T-helper 1 cell treated with Interleukin-12 subunit alpha and Interleukin-12 subunit beta and Interleukin-4 antibody, amounts not matched to agents 30 μg/mL and 1 μg/mL, for 36 hours (primary cell): ENCODE measurements around the gene SERPINE3.

Experiments used
- H3K27ac Mint-ChIP-seq: one replicate; pipeline ENCODE4 v1.8.0; 2021; ENCODE audit warnings: mild to moderate bottlenecking, mixed read lengths
- H3K27me3 Mint-ChIP-seq: one replicate; pipeline ENCODE4 v1.8.0; 2021; ENCODE audit warnings: low read depth, mixed read lengths
- H3K36me3 Mint-ChIP-seq: one replicate; pipeline ENCODE4 v1.8.0; 2021; ENCODE audit warnings: low read depth, mixed read lengths
- H3K4me1 Mint-ChIP-seq: one replicate; pipeline ENCODE4 v1.8.0; 2021; ENCODE audit warnings: low read depth, mixed read lengths
- H3K4me3 Mint-ChIP-seq: one replicate; pipeline ENCODE4 v1.8.0; 2021; ENCODE audit warnings: mild to moderate bottlenecking, moderate library complexity, mixed read lengths
- H3K9me3 Mint-ChIP-seq: one replicate; pipeline ENCODE4 v1.8.0; 2021; ENCODE audit warnings: mixed read lengths

SERPINE3 gene

DNA sequence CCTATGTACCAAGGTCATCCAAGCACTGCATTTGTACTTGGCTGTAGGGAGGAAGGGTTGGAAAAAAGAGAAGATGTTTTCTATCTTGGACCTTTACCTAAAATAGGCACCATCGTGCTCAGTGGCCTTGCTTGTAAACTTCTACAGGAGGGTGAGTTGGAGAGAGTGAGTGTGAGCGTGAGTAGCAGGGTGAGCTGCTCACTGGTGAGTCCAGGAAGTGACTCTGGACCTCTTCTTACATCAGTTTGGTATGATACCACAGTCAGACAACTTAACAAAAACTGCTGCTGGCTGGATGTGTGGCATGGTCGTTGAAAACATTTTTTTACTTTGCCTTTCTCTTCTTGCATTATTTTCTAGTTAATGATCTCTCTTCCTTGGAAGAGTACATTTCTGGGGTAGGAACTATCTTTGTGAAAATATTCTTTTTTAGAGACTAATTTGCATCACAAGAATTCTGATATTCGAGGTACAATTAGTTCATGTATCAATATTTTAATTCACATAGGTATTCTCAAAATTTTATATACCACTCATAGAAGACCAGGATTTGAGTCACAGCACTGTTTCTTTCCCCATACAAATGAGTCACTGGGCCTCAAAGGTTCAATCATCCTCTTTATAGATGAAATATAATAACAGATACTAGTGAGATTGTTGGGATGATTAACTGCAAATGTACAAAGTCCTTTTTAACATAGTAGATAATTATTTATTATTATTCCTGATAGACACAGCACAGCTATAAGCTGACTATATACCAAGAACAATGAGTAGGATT, 651 bp downstream of the SERPINE3 start:
- Mint-ChIP-seq H3K27me3 (no peaks in the 10 kb centered on the region), H3K4me1 (peaks cover 5% of the 10 kb centered on the region), H3K36me3 (no peaks in the 10 kb centered on the region), H3K9me3 (no peaks in the 10 kb centered on the region), H3K27ac (no peak overlapping the region), H3K4me3 (no peak overlapping the region)

DNA sequence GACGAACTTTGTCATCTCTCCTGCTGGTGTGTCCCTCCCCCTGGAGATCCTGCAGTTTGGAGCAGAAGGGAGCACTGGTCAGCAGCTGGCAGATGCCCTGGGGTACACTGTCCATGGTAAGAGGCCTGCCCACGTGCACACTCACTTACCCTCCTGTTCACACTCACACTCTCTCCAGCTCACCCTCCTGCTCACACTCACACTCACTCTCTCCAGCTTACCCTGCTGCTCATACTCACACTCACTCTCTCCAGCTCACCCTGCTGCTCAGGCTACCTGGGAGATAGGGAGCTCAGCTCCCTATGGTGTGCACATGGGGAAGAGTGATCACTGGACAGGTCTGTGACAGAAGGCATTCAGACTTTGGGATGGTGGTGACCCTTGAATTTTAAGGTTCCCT, 1.7 kb downstream of the SERPINE3 start:
- Mint-ChIP-seq H3K9me3 (no peaks in the 10 kb centered on the region), H3K27ac (no peak overlapping the region), H3K4me1 (peaks cover 5% of the 10 kb centered on the region), H3K27me3 (no peaks in the 10 kb centered on the region), H3K4me3 (no peak overlapping the region), H3K36me3 (no peaks in the 10 kb centered on the region)

DNA sequence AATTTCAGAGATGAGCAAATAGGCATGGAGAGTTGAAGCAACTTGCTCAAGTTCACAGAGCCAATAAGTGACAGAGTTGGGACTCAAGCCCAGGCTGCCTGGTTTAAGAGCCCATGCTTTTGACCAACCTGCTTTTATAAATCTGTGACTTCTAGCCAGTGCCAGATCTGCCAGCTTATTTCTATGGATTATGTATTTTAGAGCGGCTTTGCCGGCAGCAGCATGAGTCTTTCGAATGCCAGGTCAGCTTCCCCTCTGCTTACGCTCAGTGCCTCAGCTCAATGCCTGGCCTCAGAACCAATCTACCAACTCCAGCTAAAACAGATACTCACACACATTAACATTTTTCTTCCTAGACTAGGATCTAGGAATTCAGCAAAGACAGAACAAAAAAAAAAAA, 2.3 kb downstream of the SERPINE3 start:
- Mint-ChIP-seq H3K4me3 (no peak overlapping the region), H3K4me1 (peaks cover 5% of the 10 kb centered on the region), H3K36me3 (no peaks in the 10 kb centered on the region), H3K27me3 (no peaks in the 10 kb centered on the region), H3K9me3 (no peaks in the 10 kb centered on the region), H3K27ac (no peak overlapping the region)

DNA sequence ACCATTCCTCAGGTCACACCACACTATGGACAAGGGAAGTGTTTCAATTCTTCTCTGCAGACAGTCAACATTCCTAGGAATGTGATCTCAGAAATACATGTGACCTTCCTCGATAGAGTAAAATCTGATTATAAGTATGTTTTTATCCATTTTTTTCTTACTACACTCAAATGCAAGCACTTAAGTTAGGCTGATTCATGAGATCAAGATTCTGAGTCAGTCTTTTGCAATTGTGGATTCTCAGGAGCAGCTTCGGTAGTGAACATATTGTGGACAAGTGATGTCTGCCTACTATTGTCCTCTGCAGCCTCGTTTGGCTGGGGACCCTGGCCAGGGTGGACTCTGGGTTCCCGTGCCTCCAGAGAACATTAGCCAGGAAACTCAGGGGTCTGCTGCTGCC, 3.2 kb downstream of the SERPINE3 start:
- no peaks in the 10 kb centered on the region for H3K27me3 Mint-ChIP-seq
- no peaks in the 10 kb centered on the region for H3K9me3 Mint-ChIP-seq

DNA sequence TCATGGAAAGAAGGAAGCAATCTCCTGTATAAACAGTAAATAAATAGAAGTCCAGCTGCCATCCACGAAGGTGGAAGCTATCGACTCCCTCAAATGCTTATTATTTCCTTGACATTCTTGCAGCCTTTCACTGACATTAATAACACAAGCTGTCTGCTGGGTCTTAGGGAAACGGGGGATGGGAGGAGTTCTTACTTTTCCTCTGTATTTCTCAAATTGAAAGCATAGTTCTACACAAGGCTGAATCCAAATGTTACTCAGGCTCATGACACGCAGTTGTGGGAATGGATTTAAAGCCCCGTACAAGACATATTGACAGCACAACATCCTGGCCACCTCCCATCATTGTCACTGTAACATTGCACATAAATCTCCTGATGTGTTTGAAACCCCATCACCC, 4.0 kb downstream of the SERPINE3 start:
- H3K4me3 Mint-ChIP-seq: no peak overlapping the region
- no peak overlapping the region for H3K27ac Mint-ChIP-seq
- no peaks in the 10 kb centered on the region for H3K27me3 Mint-ChIP-seq
- H3K9me3 Mint-ChIP-seq: no peaks in the 10 kb centered on the region
- peaks cover 5% of the 10 kb centered on the region for H3K4me1 Mint-ChIP-seq
- H3K36me3 Mint-ChIP-seq: no peaks in the 10 kb centered on the region

More for the DNA sequence above, 3.2 kb downstream of the SERPINE3 start:
- Mint-ChIP-seq H3K4me3 (no peak overlapping the region), H3K4me1 (peaks cover 5% of the 10 kb centered on the region), H3K36me3 (no peaks in the 10 kb centered on the region), H3K27ac (no peak overlapping the region)

DNA sequence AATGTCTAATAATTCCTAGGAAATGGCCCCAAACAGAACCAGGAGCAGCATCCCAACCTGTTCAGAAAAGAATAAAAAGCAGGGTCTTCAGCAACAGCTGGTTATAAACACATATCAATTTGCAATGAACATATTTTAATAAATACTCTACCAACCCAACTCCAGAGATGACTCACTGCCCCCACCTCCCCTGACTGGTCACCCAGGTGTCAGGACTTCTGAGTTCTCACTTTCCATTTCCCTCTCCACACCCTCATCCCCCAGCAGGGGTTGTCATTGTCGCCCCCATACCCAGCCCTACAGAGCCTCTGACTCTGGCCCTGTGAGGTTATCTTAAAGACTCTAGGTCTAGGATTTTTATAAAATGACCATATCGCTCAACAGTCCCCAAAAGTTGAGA, 6.9 kb downstream of the SERPINE3 start:
- H3K4me1 Mint-ChIP-seq: peaks cover 2% of the 10 kb centered on the region
- no peak overlapping the region for H3K4me3 Mint-ChIP-seq
- no peaks in the 10 kb centered on the region for H3K9me3 Mint-ChIP-seq
- no peak overlapping the region for H3K27ac Mint-ChIP-seq
- H3K36me3 Mint-ChIP-seq: no peaks in the 10 kb centered on the region
- no peaks in the 10 kb centered on the region for H3K27me3 Mint-ChIP-seq

DNA sequence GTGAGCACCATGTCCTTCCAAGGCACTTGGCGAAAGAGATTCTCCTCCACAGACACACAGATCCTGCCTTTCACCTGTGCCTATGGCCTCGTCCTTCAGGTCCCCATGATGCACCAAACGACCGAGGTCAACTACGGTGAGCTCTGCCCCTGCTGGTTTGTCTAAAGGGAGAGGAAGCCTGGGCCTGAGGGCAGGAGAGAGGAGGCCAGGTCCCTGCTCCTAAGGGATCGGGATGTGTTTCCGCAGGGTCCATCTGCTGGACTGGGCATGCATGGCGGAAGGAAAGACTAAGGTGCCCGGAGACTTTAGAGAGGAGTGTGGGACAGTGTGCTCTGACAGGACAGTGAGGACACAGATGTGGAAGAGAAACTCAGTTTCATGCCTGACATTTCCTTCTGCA, 7.6 kb downstream of the SERPINE3 start:
- no peak overlapping the region for H3K27ac Mint-ChIP-seq
- no peaks in the 10 kb centered on the region for H3K27me3 Mint-ChIP-seq
- no peak overlapping the region for H3K4me3 Mint-ChIP-seq
- H3K4me1 Mint-ChIP-seq: no peaks in the 10 kb centered on the region
- H3K9me3 Mint-ChIP-seq: no peaks in the 10 kb centered on the region
- no peaks in the 10 kb centered on the region for H3K36me3 Mint-ChIP-seq

DNA sequence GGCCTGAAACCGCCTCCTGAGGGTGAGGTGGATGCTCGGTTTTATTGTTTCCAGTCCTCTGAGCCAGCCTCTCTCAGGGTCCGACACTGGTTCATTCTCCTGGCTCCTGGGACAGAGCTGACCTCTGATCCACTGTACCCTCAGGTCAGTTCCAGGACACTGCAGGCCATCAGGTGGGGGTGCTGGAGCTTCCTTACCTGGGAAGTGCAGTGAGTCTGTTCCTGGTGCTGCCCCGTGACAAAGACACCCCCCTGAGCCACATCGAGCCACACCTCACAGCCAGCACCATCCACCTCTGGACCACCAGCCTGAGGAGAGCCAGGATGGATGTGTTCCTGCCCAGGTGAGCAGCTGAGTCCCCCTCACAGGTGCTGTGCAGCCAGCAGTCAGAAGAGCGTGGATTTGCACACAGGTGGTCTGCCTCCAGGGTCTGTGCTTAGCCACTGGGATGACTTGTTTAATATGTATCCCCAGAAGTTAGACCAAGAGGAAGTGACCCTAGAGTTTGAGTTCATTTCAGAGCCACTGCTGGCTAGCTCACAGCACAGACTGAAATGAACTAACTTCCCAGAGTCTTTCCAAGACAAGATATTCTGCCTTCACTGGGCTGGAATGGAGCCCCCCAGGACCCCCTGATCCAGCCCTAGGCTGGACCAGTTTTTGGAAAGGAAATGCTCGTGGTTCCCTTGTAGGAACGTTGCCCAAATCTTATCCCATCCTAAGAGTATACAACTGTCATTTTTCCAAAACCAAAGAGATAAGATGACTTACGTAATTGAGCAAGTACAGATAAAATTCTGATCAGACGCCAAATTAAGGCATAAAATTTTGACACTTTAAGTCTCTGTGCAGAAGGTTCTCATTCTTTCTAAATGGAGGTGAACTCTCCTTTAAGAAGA, 8.8 kb downstream of the SERPINE3 start:
- H3K36me3 Mint-ChIP-seq: peaks cover 3% of the 10 kb centered on the region
- no peaks in the 10 kb centered on the region for H3K27me3 Mint-ChIP-seq
- no peaks in the 10 kb centered on the region for H3K4me1 Mint-ChIP-seq
- H3K9me3 Mint-ChIP-seq: no peaks in the 10 kb centered on the region
- no peak overlapping the region for H3K4me3 Mint-ChIP-seq
- H3K27ac Mint-ChIP-seq: no peak overlapping the region

DNA sequence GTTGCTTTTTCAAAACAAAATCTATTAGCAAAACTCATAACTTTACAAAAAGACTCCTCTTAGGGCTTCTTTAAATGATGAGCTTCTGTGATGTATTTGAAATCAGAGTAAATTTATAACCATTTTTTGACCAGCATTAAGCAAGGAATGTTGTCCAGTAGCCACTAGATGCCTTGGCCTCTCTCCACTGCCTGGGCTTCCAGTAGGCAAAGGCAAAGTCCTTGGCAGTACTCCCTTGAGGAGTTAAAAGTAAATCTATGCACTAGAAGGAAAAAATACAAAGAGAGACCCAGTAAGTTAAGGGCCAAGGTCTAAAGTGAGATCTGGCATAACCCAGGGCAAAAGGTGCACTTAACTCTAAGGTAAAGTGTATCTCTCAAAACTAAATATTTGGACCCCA, 9.5 kb downstream of the SERPINE3 start:
- Mint-ChIP-seq H3K36me3 (peaks cover 3% of the 10 kb centered on the region), H3K4me1 (no peaks in the 10 kb centered on the region), H3K4me3 (no peak overlapping the region), H3K9me3 (no peaks in the 10 kb centered on the region), H3K27me3 (no peaks in the 10 kb centered on the region), H3K27ac (no peak overlapping the region)

DNA sequence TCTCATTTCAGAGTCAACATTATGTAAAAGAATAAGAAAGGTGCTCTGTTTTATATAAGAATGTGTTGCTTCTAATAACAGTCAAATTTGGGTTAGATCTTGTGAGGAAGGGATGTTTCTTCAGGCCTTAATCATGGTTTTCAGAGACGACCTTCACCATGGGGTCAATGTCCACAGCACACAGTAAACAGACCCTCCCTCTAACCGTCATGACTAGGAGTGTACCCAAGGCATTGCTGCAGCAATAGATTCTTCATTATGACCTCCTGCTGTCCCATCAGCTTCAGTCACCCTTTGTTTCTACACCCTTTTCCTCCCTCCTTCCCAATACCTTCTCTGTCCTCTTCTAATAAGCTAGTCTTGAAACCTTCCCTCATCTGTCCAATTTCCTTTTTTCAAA, 15.7 kb downstream of the SERPINE3 start:
- Mint-ChIP-seq H3K4me3 (no peak overlapping the region), H3K27me3 (no peaks in the 10 kb centered on the region), H3K4me1 (no peaks in the 10 kb centered on the region), H3K36me3 (peaks cover 10% of the 10 kb centered on the region), H3K9me3 (no peaks in the 10 kb centered on the region), H3K27ac (no peak overlapping the region)

DNA sequence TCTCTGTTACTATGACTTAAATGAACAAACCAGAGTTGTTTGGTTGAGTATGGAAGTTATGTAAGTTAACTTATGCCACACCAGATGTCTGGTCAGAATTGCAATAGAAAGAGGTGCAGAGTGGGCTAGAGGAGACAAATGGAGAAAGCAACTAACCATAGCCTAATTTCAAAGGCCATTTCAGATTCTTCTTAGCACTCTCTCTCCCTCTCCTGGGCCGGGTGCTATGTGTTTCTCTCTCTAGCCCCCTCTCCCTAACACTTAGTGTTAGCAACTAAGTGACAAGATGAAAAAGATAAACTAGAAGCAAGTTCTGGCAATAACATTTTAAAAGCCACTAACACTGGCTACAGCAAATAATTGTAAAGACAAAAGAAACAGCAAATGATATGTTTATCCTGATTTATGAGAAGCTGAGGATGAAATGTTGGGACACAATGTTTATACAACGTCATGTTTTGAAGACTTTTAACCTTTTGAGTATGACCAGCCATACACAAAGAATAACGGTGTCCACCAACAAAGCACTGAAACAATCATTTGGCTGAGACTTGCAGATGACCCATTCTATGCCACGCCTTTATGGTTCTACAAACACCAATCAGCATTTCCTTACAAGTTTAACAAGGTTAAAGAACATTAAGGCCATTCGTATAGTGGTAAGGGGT, 18.6 kb downstream of the SERPINE3 start:
- Mint-ChIP-seq H3K4me3 (no peak overlapping the region), H3K9me3 (no peaks in the 10 kb centered on the region), H3K27ac (no peak overlapping the region), H3K4me1 (no peaks in the 10 kb centered on the region), H3K36me3 (peaks cover 21% of the 10 kb centered on the region), H3K27me3 (no peaks in the 10 kb centered on the region)

DNA sequence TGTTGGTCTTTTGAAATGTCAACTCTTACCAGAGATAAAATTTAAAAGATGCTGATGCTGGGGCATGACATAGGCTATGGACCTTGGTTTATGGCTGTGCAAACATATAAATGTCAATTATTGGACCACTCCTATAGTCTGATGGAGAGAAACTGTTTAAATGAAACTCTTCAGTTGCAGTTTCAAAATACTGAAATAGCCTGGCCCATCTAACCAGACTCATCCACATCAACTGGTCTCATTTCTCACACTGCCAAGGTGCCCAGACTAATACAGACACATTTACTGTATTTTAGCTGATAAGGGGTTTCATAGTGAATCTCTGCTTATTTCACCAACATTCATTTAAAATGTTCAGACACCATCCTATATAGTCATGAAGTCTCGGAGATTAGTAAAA, 19.9 kb downstream of the SERPINE3 start:
- Mint-ChIP-seq H3K36me3 (peaks cover 27% of the 10 kb centered on the region), H3K4me3 (no peak overlapping the region), H3K4me1 (peaks cover under 1% of the 10 kb centered on the region), H3K27me3 (no peaks in the 10 kb centered on the region), H3K9me3 (no peaks in the 10 kb centered on the region), H3K27ac (no peak overlapping the region)

DNA sequence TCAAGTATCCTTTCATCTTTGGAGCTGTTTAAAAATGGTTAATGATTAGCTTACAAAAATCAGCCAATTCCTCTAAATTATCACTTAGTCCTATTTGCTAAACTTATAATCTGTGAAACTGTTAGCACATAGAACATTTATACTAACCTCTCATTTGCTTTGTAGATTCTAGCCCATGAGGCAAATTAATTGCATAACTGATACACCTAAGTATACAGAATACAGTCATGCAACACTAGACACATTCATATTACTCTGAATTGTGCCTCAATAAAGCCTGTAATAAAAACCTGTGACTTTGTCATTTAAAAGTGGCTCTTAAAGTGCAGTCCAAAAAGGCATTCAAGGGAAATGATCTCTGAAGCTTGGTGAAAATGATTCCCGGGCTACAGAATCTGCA, 21.0 kb downstream of the SERPINE3 start:
- no peaks in the 10 kb centered on the region for H3K27me3 Mint-ChIP-seq
- H3K27ac Mint-ChIP-seq: no peak overlapping the region
- H3K36me3 Mint-ChIP-seq: peaks cover 35% of the 10 kb centered on the region
- no peaks in the 10 kb centered on the region for H3K9me3 Mint-ChIP-seq
- H3K4me1 Mint-ChIP-seq: peaks cover 3% of the 10 kb centered on the region
- H3K4me3 Mint-ChIP-seq: no peak overlapping the region

DNA sequence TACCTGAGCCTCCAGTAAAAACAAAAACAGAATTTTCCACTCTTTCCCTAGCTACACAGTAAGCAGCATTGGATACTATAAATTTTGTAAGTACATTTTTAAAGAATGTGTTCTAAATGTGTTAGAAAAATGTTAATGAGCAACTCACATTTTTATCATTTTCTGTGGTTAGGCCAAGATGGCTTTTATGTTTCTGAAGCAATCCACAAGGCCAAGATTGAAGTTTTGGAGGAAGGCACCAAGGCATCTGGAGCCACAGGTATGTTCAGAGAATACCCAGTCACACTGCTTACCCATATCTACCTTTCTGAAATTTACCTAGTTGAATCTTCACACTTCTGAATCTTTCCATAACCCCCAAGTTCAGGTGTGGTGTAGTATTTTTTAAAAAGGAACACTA, 21.6 kb downstream of the SERPINE3 start:
- H3K4me1 Mint-ChIP-seq: peaks cover 3% of the 10 kb centered on the region
- peaks cover 35% of the 10 kb centered on the region for H3K36me3 Mint-ChIP-seq
- no peaks in the 10 kb centered on the region for H3K27me3 Mint-ChIP-seq
- H3K4me3 Mint-ChIP-seq: no peak overlapping the region
- H3K9me3 Mint-ChIP-seq: no peaks in the 10 kb centered on the region
- no peak overlapping the region for H3K27ac Mint-ChIP-seq

DNA sequence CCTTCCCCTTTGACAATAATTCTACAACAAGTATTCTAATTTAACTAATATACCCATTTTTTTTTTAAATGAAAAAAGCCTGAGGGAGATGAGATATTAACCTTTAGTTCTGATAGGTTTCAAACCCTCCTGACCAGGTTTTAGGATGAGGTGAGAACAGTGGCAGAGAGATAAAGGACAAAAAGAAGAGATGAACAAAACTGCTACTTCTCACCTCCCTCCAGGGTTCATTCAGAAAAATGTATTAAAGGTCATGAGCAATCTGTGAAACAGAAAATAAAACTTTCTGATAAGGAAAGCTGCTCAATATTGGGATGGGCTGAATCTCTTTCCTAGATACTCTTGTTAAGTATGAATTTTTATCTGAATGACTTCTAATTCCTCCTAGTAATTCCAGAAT, 24.1 kb downstream of the SERPINE3 start:
- no peak overlapping the region for H3K27ac Mint-ChIP-seq
- H3K27me3 Mint-ChIP-seq: no peaks in the 10 kb centered on the region
- peaks cover 3% of the 10 kb centered on the region for H3K4me1 Mint-ChIP-seq
- H3K4me3 Mint-ChIP-seq: no peak overlapping the region
- no peaks in the 10 kb centered on the region for H3K9me3 Mint-ChIP-seq
- peaks cover 38% of the 10 kb centered on the region for H3K36me3 Mint-ChIP-seq
